K562 (cell line): ENCODE results near the gene MGAT5. TPM values are rescaled to one million over a fixed set of nuclear protein-coding genes. Genes with fewer than 3 reads are reported as not detected.

Experiments used
- ATAC-seq: fragments of 200-7000 bp; cut with Tn5 transposase; 3 replicates; pipeline ENCODE4 v1.9.1; 2020; ENCODE audit warnings: moderate library complexity
- BruUV-seq: library from RNA; stranded (reverse); fragments of 400-500 nt; replicated peaks from 2 replicates; lab custom pipeline; 2021; lab: Mats Ljungman, UMichigan
- CTCF ChIA-PET: fragments of 300-600 bp; formaldehyde crosslinking; extraction: SDS; loops from one replicate; lab custom pipeline; 2021; ENCODE audit warnings: low intra/inter-chr PET ratio; lab: Yijun Ruan, JAX
- POLR2A ChIA-PET: fragments of 300-600, 350-650 bp; sonication (Branson Sonifier 250); formaldehyde crosslinking; extraction: SDS; loops from one replicate; lab custom pipeline; 2021; ENCODE audit warnings: antibody characterized with exemption, inconsistent platforms; lab: Yijun Ruan, JAX
- DNase-seq, 4 experiments: peaks; one replicate each; pipeline versions ENCODE4 v3.0.0 to v3.0.0-alpha.2; 2011 to 2018; ENCODE audit warnings: low spot score in 3 of 4, mixed read lengths in 3 of 4; ENCODE audit errors: extremely low read depth in 1 of 4
- FAIRE-seq: peaks from 2 replicates; lab custom pipeline; 2011; peaks lifted over from hg19 to GRCh38; lab: Jason Lieb, UNC
- H2AFZ ChIP-seq: 2 replicates; pipeline ENCODE4 v1.6.0; 2011; ENCODE audit warnings: low read depth, low read length, control low read depth, inconsistent platforms
- H3K27ac ChIP-seq: fragments of 200-600 bp; 3 replicates; pipeline ENCODE4 v1.8.0; 2011; ENCODE audit warnings: low read depth, mild to moderate bottlenecking, control low read depth, inconsistent platforms, low read length, moderate library complexity, mixed read lengths; ENCODE audit errors: extremely low read depth
- H3K27me3 ChIP-seq, 2 experiments: fragments of 300-600 bp in 1 of 2; 2 replicates in 1 of 2; 3 replicates in 1 of 2; pipeline versions ENCODE4 v1.6.0 to v1.8.0; 2011; ENCODE audit warnings: inconsistent platforms in 2 of 2, low read length in 2 of 2, mild to moderate bottlenecking in 1 of 2, mixed read lengths in 1 of 2, moderate library complexity in 1 of 2; ENCODE audit not compliant: control insufficient read depth in 2 of 2, insufficient read depth in 2 of 2
- H3K36me3 ChIP-seq: fragments of 300-600 bp; 3 replicates; pipeline ENCODE4 v1.8.0; 2011; ENCODE audit warnings: mild to moderate bottlenecking, low read length, inconsistent platforms; ENCODE audit not compliant: control insufficient read depth, insufficient read depth
- H3K4me1 ChIP-seq, 2 experiments: fragments of 200-600 bp in 1 of 2; replicated peaks in 1 of 2; 2 replicates in 1 of 2; 3 replicates in 1 of 2; pipeline versions ENCODE4 v1.5.1 to v1.8.0; 2011; ENCODE audit warnings: inconsistent platforms in 2 of 2, low read length in 2 of 2, mild to moderate bottlenecking in 1 of 2, mixed read lengths in 1 of 2, moderate library complexity in 1 of 2; ENCODE audit not compliant: control insufficient read depth in 2 of 2, insufficient read depth in 2 of 2
- H3K4me2 ChIP-seq: 2 replicates; pipeline ENCODE4 v1.6.1; 2011; ENCODE audit warnings: low read length, control low read depth, inconsistent platforms, mixed read lengths; ENCODE audit not compliant: insufficient read depth
- H3K4me3 ChIP-seq: fragments of 200-600 bp; sonication (generic), shearing (Covaris generic); 2 replicates; pipeline ENCODE4 v1.5.1; 2016; ENCODE audit warnings: control low read depth, inconsistent platforms
- H3K79me2 ChIP-seq: fragments of 200-600 bp; 3 replicates; pipeline ENCODE4 v1.8.0; 2011; ENCODE audit warnings: low read length, inconsistent platforms; ENCODE audit not compliant: control insufficient read depth, insufficient read depth
- H3K9ac ChIP-seq, 2 experiments: 2 replicates each; pipeline versions ENCODE4 v1.6.0 to v1.6.1; 2011; ENCODE audit warnings: low read depth in 2 of 2, low read length in 2 of 2, control low read depth in 1 of 2, inconsistent platforms in 1 of 2, mild to moderate bottlenecking in 1 of 2, mixed read lengths in 1 of 2; ENCODE audit not compliant: insufficient read depth in 1 of 2
- H3K9me1 ChIP-seq: one replicate; pipeline ENCODE4 v1.6.0; 2011; ENCODE audit warnings: inconsistent platforms, mild to moderate bottlenecking, low read length, moderate library complexity; ENCODE audit not compliant: control insufficient read depth, insufficient read depth
- H3K9me3 ChIP-seq: replicated peaks from 2 replicates; pipeline ENCODE4 v1.5.1; 2011; ENCODE audit warnings: low read depth, low read length, inconsistent platforms; ENCODE audit not compliant: control insufficient read depth, insufficient read depth
- H4K20me1 ChIP-seq: replicated peaks from 2 replicates; pipeline ENCODE4 v1.6.1; 2011; ENCODE audit warnings: low read length, inconsistent platforms, mixed read lengths; ENCODE audit not compliant: control insufficient read depth, insufficient read depth
- BDP1 ChIP-seq: IDR thresholded peaks from 3 replicates; pipeline ENCODE4 v1.6.1; 2011; ENCODE audit not compliant: insufficient read length, insufficient read depth
- CCNT2 ChIP-seq: IDR thresholded peaks from 2 replicates; pipeline ENCODE4 v1.6.1; 2011; ENCODE audit warnings: borderline replicate concordance, low read depth, mild to moderate bottlenecking, moderate library complexity, mixed read lengths, low read length; ENCODE audit not compliant: insufficient read length; ENCODE audit errors: extremely low read depth
- FOSL1 ChIP-seq: fragments of 200-800 bp; sonication (Bioruptor generic); conservative IDR thresholded peaks from 2 replicates; pipeline ENCODE4 v1.6.1; 2016; ENCODE audit warnings: missing genetic modification characterization, missing compliant biosample characterization
- FOXM1 ChIP-seq, 2 experiments: fragments of 450-650 bp in 1 of 2; sonication (generic) in 1 of 2; formaldehyde crosslinking in 1 of 2; IDR thresholded peaks; 2 replicates each; pipeline versions ENCODE4 v1.6.1 to v1.9.0; 2017 to 2022; ENCODE audit warnings: low read depth in 2 of 2, mild to moderate bottlenecking in 2 of 2, missing genetic modification reagents in 1 of 2, moderate library complexity in 1 of 2
- RBM25 ChIP-seq: fragments of 200-400 bp; formaldehyde crosslinking; IDR thresholded peaks from 2 replicates; pipeline ENCODE4 v1.6.1; 2018; ENCODE audit warnings: low read length, low read depth, moderate library complexity; ENCODE audit not compliant: severe bottlenecking
- SMARCC2 ChIP-seq: fragments of 450-650 bp; IDR thresholded peaks from 2 replicates; pipeline ENCODE4 v1.6.1; 2017; ENCODE audit warnings: antibody characterized with exemption, moderate library complexity, mild to moderate bottlenecking, low read depth
- SNIP1 ChIP-seq: fragments of 450-650 bp; IDR thresholded peaks from 2 replicates; pipeline ENCODE4 v1.7.1; 2017; ENCODE audit warnings: low read depth, mild to moderate bottlenecking
- TAL1 ChIP-seq: fragments of 450-650 bp; IDR thresholded peaks from 2 replicates; pipeline ENCODE4 v1.6.1; 2016; ENCODE audit warnings: mild to moderate bottlenecking
- ZNF121 ChIP-seq: sonication (generic); formaldehyde crosslinking; conservative IDR thresholded peaks from 2 replicates; pipeline ENCODE4 v1.8.0; 2022; ENCODE audit warnings: missing genetic modification reagents
- ZNF445 ChIP-seq: fragments of 250-450 bp; sonication (Bioruptor Pico); IDR thresholded peaks from 2 replicates; pipeline ENCODE4 v1.4.0; 2020; ENCODE audit warnings: low read depth, mild to moderate bottlenecking, moderate library complexity
- ZNF764 ChIP-seq: fragments of 250-450 bp; sonication (Bioruptor Pico); IDR thresholded peaks from 2 replicates; pipeline ENCODE4 v1.4.0; 2020; ENCODE audit warnings: low read depth, mild to moderate bottlenecking, moderate library complexity
- WGBS: fragments of 100-300 bp; shearing (Covaris generic); methylation state at CpG from one replicate; pipeline ENCODE4 v1.1.6; 2016; ENCODE audit warnings: low coverage, mixed read lengths; ENCODE audit not compliant: insufficient coverage; ENCODE audit errors: missing lambda C conversion rate; 5-methylcytosine and 5-hydroxymethylcytosine counted together
- in situ Hi-C: fragments of 300-500 bp; cut with MboI; formaldehyde crosslinking; loops from 4 replicates; pipeline ENCODE4 v1.15.0; 2018; ENCODE audit warnings: inconsistent platforms, mixed read lengths
- intact Hi-C: fragments of 100-400 bp; cut with micrococcal nuclease; formaldehyde crosslinking; loops from 2 replicates; pipeline ENCODE4 v1.14.2; 2022
- polyA plus RNA-seq, 8 experiments: library from polyadenylated mRNA; depleted of rRNA in 4 of 8; stranded (reverse) in 5 of 8; unstranded in 3 of 8; fragments of >200 nt; fragmentation: Nextera tagmentation in 2 of 8; fragmentation: Illumina TruSeq in 1 of 8; extraction: Ambion mirVana in 2 of 8; extraction: Trizol in 1 of 8; gene quantifications; 2 replicates each; pipeline versions ENCODE4 v1.2.1 to v1.2.3, GENCODE V29; 2011 to 2014; ENCODE audit warnings: inconsistent platforms in 1 of 8, missing spikeins in 1 of 8
- total RNA-seq, 7 experiments: library from RNA; depleted of rRNA in 6 of 7; stranded (reverse); fragments of >200 nt in 6 of 7; fragmentation: Illumina TruSeq in 2 of 7; extraction: Trizol in 2 of 7; gene quantifications; 2 replicates each; pipeline versions ENCODE4 v1.2.1 to v1.2.3, GENCODE V29; 2011 to 2021; ENCODE audit warnings: low replicate concordance in 1 of 7
- TF ChIP-seq, protein P1 (sequence below): IDR thresholded peaks from 2 replicates; pipeline ENCODE4 v1.6.1; 2011; ENCODE audit warnings: borderline replicate concordance, low read depth, mild to moderate bottlenecking, moderate library complexity, low read length; ENCODE audit not compliant: insufficient read depth, poor library complexity, severe bottlenecking
- TF ChIP-seq, protein P2 (sequence below), 2 experiments: fragments of 450-650 bp; IDR thresholded peaks; 2 replicates each; pipeline ENCODE4 v1.6.1; 2016

The MGAT5 gene
- total and polyA plus RNA-seq, 9 of the 15 experiments (the other 6 are each of a cell fraction or from before 2014, with no cell fraction given), result 1.6 to 18.6 (median 11.1) TPM

DNA sequence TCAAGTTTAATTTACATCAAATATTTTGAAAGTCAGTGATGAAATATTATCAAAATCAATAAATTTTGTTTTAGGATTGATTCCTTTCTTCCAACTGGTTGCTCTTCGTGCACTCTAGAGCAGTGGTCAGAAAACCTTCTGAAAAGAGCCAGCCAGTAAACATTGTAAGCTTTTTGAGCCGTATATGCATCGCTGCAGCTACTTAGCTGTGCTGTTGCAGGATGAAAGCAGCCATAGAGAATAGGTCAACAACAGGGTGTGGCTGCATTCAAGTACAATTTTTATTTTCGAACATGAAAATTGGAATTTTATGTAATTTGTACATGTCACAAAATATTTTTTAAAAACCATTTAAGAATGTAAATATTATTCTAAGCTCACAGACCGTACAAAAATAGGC lies 94.9 kb downstream of the MGAT5 start (continued):
- TF ChIP-seq, protein P1, sequence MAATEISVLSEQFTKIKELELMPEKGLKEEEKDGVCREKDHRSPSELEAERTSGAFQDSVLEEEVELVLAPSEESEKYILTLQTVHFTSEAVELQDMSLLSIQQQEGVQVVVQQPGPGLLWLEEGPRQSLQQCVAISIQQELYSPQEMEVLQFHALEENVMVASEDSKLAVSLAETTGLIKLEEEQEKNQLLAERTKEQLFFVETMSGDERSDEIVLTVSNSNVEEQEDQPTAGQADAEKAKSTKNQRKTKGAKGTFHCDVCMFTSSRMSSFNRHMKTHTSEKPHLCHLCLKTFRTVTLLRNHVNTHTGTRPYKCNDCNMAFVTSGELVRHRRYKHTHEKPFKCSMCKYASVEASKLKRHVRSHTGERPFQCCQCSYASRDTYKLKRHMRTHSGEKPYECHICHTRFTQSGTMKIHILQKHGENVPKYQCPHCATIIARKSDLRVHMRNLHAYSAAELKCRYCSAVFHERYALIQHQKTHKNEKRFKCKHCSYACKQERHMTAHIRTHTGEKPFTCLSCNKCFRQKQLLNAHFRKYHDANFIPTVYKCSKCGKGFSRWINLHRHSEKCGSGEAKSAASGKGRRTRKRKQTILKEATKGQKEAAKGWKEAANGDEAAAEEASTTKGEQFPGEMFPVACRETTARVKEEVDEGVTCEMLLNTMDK, result no peak
- TF ChIP-seq FOXM1 (IDR thresholded peaks at IDR 0.05; ENCODE audit: low read depth), result no peak
- TF ChIP-seq FOXM1 (CRISPR knock-in tag; IDR thresholded peaks at IDR 0.05; ENCODE audit: low read depth), result no peak
- no peak for TF ChIP-seq BDP1

DNA sequence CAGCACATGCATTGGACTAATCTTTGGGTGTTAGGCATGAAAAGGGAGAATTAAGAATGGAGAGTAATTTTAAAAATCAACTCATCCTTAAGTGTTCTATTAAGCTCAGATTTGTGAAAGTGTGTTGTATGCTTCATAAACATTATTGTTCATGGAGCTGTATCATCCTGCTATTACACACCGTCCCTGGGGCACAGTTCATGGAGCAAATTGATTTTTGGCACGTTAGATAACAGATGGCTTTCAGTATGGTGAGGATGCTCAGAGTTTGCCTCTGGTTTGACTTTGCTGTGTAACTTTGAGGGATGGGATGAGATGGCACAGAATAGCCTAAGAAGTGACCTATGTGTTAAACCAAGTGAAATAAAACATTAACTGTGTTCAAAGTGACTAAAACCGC lies 97.1 kb downstream of the MGAT5 start:
- Histone ChIP-seq H3K9me3 (no peaks in the 10 kb centered on the region), H4K20me1 (no peaks in the 10 kb centered on the region), H3K4me3 (no peak overlapping the region), H3K79me2 (no peaks in the 10 kb centered on the region), H3K9me1 (no peaks in the 10 kb centered on the region), H3K4me1 (no peaks in the 10 kb centered on the region), H2AFZ (no peak overlapping the region), H3K27me3 (no peaks in the 10 kb centered on the region), H3K4me2 (no peak overlapping the region), H3K27ac (no peak overlapping the region), H3K36me3 (no peaks in the 10 kb centered on the region), H3K9ac (no peak overlapping the region)
- FAIRE-seq (no peak), ATAC-seq (no peak), DNase-seq (no peak)
- intact Hi-C loops, result no loop called here
- no TSS peak for BruUV-seq
- in situ Hi-C loops, result no loop called here
- WGBS, result 33% methylated on average over 3 of the region's 3 CpGs
- POLR2A ChIA-PET, result no interaction called here
- CTCF ChIA-PET, result no interaction called here
- TF ChIP-seq ZNF764 (CRISPR knock-in tag) (no peak), TAL1 (no peak), FOSL1 (no peak), CCNT2 (no peak), SNIP1 (no peak), ZNF445 (no peak), ZNF121 (CRISPR knock-in tag) (no peak), RBM25 (no peak), SMARCC2 (no peak)
- TF ChIP-seq, protein P2, sequence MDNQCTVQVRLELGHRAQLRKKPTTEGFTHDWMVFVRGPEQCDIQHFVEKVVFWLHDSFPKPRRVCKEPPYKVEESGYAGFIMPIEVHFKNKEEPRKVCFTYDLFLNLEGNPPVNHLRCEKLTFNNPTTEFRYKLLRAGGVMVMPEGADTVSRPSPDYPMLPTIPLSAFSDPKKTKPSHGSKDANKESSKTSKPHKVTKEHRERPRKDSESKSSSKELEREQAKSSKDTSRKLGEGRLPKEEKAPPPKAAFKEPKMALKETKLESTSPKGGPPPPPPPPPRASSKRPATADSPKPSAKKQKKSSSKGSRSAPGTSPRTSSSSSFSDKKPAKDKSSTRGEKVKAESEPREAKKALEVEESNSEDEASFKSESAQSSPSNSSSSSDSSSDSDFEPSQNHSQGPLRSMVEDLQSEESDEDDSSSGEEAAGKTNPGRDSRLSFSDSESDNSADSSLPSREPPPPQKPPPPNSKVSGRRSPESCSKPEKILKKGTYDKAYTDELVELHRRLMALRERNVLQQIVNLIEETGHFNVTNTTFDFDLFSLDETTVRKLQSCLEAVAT (IDR thresholded peaks at IDR 0.05), result no peak
